Activated naive CD4-positive, alpha-beta T cell treated with anti-CD3 and anti-CD28 coated beads, Interleukin-2, amount 50 U/mL, for 16 hours (primary cell): ENCODE results near the gene HNRNPA0.

Source experiments
- DNase-seq: peaks from one replicate; pipeline ENCODE4 v3.0.0-alpha.2; 2020

HNRNPA0 gene

GRCh38 chr5:137753691-137754187 lies 424 bp downstream of the HNRNPA0 start:
- no peak for DNase-seq

- peak; percentile 45 for DNase-seq
These were observed 1.1 kb downstream of the HNRNPA0 start for GRCh38 chr5:137752905-137753690.

GRCh38 chr5:137751869-137752491 lies 2.2 kb downstream of the HNRNPA0 start:
- no peak for DNase-seq

GRCh38 chr5:137750436-137750835 lies 3.7 kb downstream of the HNRNPA0 start:
- no peak for DNase-seq

GRCh38 chr5:137747848-137748247 lies 6.3 kb downstream of the HNRNPA0 start:
- DNase-seq = no peak

- DNase-seq = peak; percentile 55
These were observed 11.0 kb downstream of the HNRNPA0 start for GRCh38 chr5:137743031-137743640.

- no peak for DNase-seq
These were observed 12.4 kb downstream of the HNRNPA0 start for GRCh38 chr5:137741718-137742117.

GRCh38 chr5:137739737-137740136 lies 14.4 kb downstream of the HNRNPA0 start:
- DNase-seq = no peak

- DNase-seq = no peak
These were observed 15.2 kb downstream of the HNRNPA0 start for GRCh38 chr5:137738947-137739346.

GRCh38 chr5:137737349-137738131 lies 16.6 kb downstream of the HNRNPA0 start:
- DNase-seq = peak; percentile 39

- DNase-seq = no peak
These were observed 17.7 kb downstream of the HNRNPA0 start for GRCh38 chr5:137736496-137736895.

- peak; percentile 35 for DNase-seq
These were observed 18.4 kb downstream of the HNRNPA0 start, which contains the start of gene KLHL3 for GRCh38 chr5:137735555-137736284. TSS of gene KLHL3 (minus strand) at chr5:137736089. CDS start at chr5:137735646, 443 bp downstream.

- peak; percentile 16 for DNase-seq
These were observed 19.1 kb downstream of the HNRNPA0 start for GRCh38 chr5:137734962-137735554.

- DNase-seq = no peak
These were observed 19.8 kb downstream of the HNRNPA0 start for GRCh38 chr5:137734331-137734730.

GRCh38 chr5:137733922-137734321 lies 20.2 kb downstream of the HNRNPA0 start:
- DNase-seq = no peak

GRCh38 chr5:137733006-137733405 lies 21.2 kb downstream of the HNRNPA0 start:
- DNase-seq = no peak

- no peak for DNase-seq
These were observed 23.0 kb downstream of the HNRNPA0 start for GRCh38 chr5:137731176-137731575.

- DNase-seq = no peak
These were observed 23.8 kb downstream of the HNRNPA0 start for GRCh38 chr5:137730336-137730735.

GRCh38 chr5:137728048-137728447 lies 26.1 kb downstream of the HNRNPA0 start:
- no peak for DNase-seq

- DNase-seq = no peak
These were observed 26.5 kb downstream of the HNRNPA0 start for GRCh38 chr5:137727623-137728022.

- no peak for DNase-seq
These were observed 29.9 kb downstream of the HNRNPA0 start for GRCh38 chr5:137724251-137724650.

- DNase-seq = no peak
These were observed 35.6 kb downstream of the HNRNPA0 start for GRCh38 chr5:137718611-137719010.
